22Rv1 (cell line): ENCODE results near the gene FMN1.

Source experiments
- H3K27ac ChIP-seq: fragments of 450-650 bp; 2 replicates; pipeline ENCODE4 v1.5.1; 2017
- ZFX ChIP-seq: fragments of 450-650 bp; IDR thresholded peaks from 2 replicates; pipeline ENCODE4 v1.6.1; 2017; ENCODE audit warnings: antibody characterized with exemption, borderline replicate concordance
- TF ChIP-seq, protein P1 (sequence below): fragments of 450-650 bp; IDR thresholded peaks from 2 replicates; pipeline ENCODE4 v1.5.1; 2017; ENCODE audit warnings: mild to moderate bottlenecking

FMN1 gene

DNA sequence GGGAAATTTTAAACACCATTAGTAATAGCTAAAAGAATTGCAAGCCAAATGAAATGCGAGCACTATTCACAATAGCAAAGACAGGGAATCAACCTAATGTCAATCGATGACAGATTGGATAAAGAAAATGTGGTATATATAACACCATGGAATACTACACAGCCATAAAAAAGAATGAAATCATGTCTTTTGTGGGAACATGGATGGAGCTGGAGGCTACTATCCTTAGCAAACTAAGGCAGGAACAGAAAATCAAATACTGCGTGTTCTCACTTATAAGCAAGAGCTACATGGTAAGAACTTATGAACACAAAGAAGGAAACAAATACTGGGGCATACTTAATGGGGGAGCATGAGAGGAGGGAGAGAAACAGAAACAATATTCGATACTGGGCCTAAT lies 85.2 kb downstream of the FMN1 start:
- no peak for TF ChIP-seq ZFX
- TF ChIP-seq, protein P1, sequence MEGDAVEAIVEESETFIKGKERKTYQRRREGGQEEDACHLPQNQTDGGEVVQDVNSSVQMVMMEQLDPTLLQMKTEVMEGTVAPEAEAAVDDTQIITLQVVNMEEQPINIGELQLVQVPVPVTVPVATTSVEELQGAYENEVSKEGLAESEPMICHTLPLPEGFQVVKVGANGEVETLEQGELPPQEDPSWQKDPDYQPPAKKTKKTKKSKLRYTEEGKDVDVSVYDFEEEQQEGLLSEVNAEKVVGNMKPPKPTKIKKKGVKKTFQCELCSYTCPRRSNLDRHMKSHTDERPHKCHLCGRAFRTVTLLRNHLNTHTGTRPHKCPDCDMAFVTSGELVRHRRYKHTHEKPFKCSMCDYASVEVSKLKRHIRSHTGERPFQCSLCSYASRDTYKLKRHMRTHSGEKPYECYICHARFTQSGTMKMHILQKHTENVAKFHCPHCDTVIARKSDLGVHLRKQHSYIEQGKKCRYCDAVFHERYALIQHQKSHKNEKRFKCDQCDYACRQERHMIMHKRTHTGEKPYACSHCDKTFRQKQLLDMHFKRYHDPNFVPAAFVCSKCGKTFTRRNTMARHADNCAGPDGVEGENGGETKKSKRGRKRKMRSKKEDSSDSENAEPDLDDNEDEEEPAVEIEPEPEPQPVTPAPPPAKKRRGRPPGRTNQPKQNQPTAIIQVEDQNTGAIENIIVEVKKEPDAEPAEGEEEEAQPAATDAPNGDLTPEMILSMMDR: no peak
- H3K27ac ChIP-seq: no peak overlapping the region

DNA sequence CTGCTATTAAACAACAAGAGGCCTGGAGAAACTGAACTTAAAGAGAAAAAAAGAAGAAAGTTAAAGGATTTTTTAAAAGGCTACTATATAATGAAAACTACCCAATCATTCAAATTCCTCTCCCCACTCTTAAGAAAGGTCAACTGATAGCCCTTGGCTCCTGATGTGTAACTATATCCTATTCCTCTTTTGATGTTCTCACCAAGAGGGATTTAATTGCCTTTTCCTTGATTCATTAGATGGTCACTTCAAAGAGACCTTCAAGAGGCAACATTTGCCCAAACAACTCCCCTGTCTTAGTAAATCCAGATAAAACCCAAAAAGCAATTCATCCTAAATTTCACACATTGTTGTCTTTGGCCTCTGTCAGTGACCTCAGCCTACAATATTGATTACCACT lies 86.0 kb downstream of the FMN1 start:
- TF ChIP-seq, protein P1: no peak
- TF ChIP-seq ZFX: no peak
- H3K27ac ChIP-seq: no peak overlapping the region

DNA sequence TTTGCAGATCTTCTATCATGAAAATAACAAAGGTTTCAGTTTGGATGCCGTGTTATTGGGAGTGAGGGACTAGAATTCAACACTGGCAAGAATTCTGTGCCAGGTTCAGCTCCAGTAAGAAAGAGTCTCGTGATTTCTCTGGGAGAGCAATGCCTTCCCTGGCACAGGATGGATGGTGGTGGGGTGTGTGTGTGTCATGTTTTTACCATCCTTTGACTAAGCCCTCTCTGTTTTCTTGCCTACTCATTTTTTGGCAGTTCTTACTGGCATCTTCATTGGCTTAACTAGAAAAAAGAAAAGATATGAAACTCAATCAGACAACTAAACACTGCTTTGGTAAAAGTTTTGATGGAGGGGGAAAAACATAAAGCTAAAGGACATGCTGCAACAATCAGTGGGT lies 86.6 kb downstream of the FMN1 start:
- no peak for TF ChIP-seq ZFX
- TF ChIP-seq, protein P1: no peak
- no peak overlapping the region for H3K27ac ChIP-seq

DNA sequence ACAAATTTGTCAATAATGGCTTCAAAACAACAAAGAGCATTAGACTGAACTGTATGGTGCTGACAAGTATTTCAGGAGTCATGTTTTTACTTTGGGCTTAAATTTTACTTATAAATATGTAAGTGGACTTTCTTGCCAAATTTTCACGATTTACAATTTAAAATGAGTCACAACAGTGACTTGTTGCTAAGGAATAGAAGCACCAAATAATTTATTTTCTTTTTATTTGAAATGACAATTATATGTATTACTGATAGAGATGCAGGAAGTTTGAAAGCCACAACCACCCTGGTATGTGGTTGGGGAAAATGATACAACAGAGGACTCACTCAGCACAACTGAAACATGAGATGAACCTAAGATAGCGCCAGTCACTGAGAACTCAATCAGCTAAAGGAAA lies 90.3 kb downstream of the FMN1 start:
- H3K27ac ChIP-seq: no peak overlapping the region
- TF ChIP-seq ZFX: no peak
- TF ChIP-seq, protein P1: no peak

DNA sequence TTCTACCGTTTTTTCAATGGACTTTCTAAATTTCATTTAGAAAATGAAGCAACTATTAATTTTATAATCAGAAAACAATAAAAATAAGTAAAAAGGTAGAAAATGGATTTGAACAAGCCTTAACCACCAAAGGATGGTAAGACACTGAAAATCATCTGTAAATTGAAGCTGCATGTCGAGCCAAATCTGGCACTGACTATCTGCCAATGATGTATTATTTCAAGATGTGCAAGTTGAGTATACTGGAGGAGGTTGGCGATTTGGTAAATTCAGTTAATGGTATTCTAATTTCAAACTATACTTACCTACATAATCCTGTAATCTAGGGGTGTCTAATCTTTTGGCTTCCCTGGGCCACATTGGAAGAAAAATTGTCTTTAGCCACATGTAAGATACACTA lies 93.5 kb downstream of the FMN1 start:
- no peak overlapping the region for H3K27ac ChIP-seq
- TF ChIP-seq ZFX: no peak
- TF ChIP-seq, protein P1: no peak

DNA sequence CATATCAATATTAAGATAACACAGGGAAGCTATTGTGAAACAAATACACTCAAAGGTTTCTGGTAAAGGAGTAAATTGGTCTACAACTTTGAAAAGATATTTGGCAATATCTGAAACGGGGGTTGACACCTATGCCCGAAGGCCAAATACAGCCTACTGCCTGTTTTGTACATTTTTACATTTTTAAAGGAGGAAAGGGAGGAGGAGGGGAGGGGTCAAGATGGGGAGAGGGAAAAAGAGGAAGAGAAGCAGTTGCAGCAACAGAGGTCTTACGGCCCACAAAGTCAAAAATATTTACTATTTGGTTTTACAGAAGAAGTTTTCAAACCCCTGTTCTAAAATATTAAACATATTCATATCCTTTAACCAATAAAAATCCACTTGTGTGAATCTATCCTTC lies 94.2 kb downstream of the FMN1 start:
- TF ChIP-seq ZFX: no peak
- TF ChIP-seq, protein P1: no peak

DNA sequence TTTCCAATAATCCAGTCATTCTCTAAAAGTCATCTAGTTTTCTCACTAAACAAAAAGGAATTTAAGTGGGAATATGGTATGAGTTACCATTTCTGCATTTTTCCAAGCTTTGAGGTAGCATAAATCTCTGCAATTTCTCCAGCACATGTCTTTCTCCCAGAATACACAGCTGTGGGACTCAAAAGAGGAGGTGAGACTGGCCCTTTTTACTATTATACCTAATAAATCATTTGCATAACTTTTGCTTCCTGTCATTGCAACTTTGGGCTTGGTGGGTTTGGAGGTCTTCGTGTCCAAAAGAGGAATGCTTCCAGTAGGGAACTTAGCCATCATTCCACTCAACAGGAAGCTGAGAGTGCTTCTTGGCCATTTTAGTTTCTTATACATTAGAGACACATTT lies 94.8 kb downstream of the FMN1 start:
- TF ChIP-seq, protein P1: no peak
- TF ChIP-seq ZFX: no peak
- no peak overlapping the region for H3K27ac ChIP-seq

More for the DNA sequence above, 94.2 kb downstream of the FMN1 start:
- H3K27ac ChIP-seq: no peak overlapping the region
